HEK293 (cell line): ENCODE results near the gene ZC3H8.

Experiments
- CTCF ChIA-PET: fragments of 350-600 bp; formaldehyde crosslinking; extraction: SDS; loops from one replicate; lab custom pipeline; 2021; ENCODE audit warnings: antibody characterized with exemption; lab: Yijun Ruan, JAX
- POLR2A ChIA-PET: fragments of 300-600 bp; formaldehyde crosslinking; extraction: SDS; loops from one replicate; lab custom pipeline; 2020; ENCODE audit warnings: antibody characterized with exemption, inconsistent platforms; lab: Yijun Ruan, JAX
- H3K27ac ChIP-seq: fragments of 200-500 bp; sonication (Bioruptor generic); 2 replicates; pipeline ENCODE4 v1.5.1; 2014; ENCODE audit warnings: low read depth, low read length, control low read depth, inconsistent platforms; ENCODE audit errors: extremely low read depth
- H3K36me3 ChIP-seq, 2 experiments: fragments of 200-500 bp in 1 of 2; sonication (Bioruptor generic) in 1 of 2; 1 replicate in 1 of 2; 2 replicates in 1 of 2; pipeline ENCODE4 v1.5.1; 2014 to 2017; ENCODE audit warnings: inconsistent platforms in 2 of 2, low read length in 2 of 2; ENCODE audit not compliant: control insufficient read depth in 2 of 2, insufficient read depth in 1 of 2
- H3K4me1 ChIP-seq: fragments of 200-500 bp; sonication (Bioruptor generic); 2 replicates; pipeline ENCODE4 v1.5.1; 2014; ENCODE audit warnings: mild to moderate bottlenecking, low read length, inconsistent platforms; ENCODE audit not compliant: control insufficient read depth, insufficient read depth
- H3K4me3 ChIP-seq: 2 replicates; pipeline ENCODE4 v1.5.1; 2011; ENCODE audit warnings: low read depth, mild to moderate bottlenecking, control low read depth, low read length, moderate library complexity
- H3K9me3 ChIP-seq: fragments of 200-500 bp; sonication (Bioruptor generic); 2 replicates; pipeline ENCODE4 v1.5.1; 2014; ENCODE audit warnings: low read depth, low read length, inconsistent platforms; ENCODE audit not compliant: control insufficient read depth, insufficient read depth
- HOXD13 ChIP-seq: sonication (generic); formaldehyde crosslinking; IDR thresholded peaks from 2 replicates; pipeline ENCODE4 v1.8.0; 2022; ENCODE audit warnings: missing genetic modification reagents, borderline replicate concordance
- YY1 ChIP-seq: fragments of 450-650 bp; formaldehyde crosslinking; IDR thresholded peaks from 2 replicates; pipeline ENCODE4 v1.5.1; 2018; ENCODE audit warnings: missing biosample characterization, missing genetic modification characterization
- ZIC2 ChIP-seq: fragments of 450-650 bp; formaldehyde crosslinking; IDR thresholded peaks from 2 replicates; pipeline ENCODE4 v1.5.1; 2016; ENCODE audit warnings: missing biosample characterization, missing genetic modification characterization
- ZNF157 ChIP-seq: fragments of 450-650 bp; formaldehyde crosslinking; IDR thresholded peaks from 2 replicates; pipeline ENCODE4 v1.5.1; 2016; ENCODE audit warnings: missing biosample characterization, missing genetic modification characterization
- ZNF175 ChIP-seq: fragments of 450-650 bp; formaldehyde crosslinking; IDR thresholded peaks from 2 replicates; pipeline ENCODE4 v1.5.1; 2016; ENCODE audit warnings: missing biosample characterization, missing genetic modification characterization
- ZNF274 ChIP-seq, 2 experiments: fragments of 200-500 bp in 1 of 2; fragments of 450-650 bp in 1 of 2; sonication (Bioruptor generic) in 1 of 2; formaldehyde crosslinking in 1 of 2; IDR thresholded peaks; 2 replicates each; pipeline versions ENCODE4 v1.5.1 to v1.6.1; 2014 to 2016; ENCODE audit warnings: borderline replicate concordance in 1 of 2, inconsistent platforms in 1 of 2, low read length in 1 of 2, missing biosample characterization in 1 of 2, missing genetic modification characterization in 1 of 2
- ZNF473 ChIP-seq: fragments of 450-650 bp; formaldehyde crosslinking; IDR thresholded peaks from 2 replicates; pipeline ENCODE4 v1.5.1; 2017; ENCODE audit warnings: missing biosample characterization, missing genetic modification characterization
- ZNF660 ChIP-seq: fragments of 450-650 bp; IDR thresholded peaks from 2 replicates; pipeline ENCODE4 v1.5.1; 2018; ENCODE audit warnings: missing biosample characterization, mild to moderate bottlenecking, missing genetic modification characterization
- ZNF776 ChIP-seq: fragments of 450-650 bp; formaldehyde crosslinking; IDR thresholded peaks from 2 replicates; pipeline ENCODE4 v1.5.0; 2017; ENCODE audit warnings: missing biosample characterization, missing genetic modification characterization, borderline replicate concordance
- TF ChIP-seq, protein P1 (sequence below): fragments of 450-650 bp; formaldehyde crosslinking; IDR thresholded peaks from 2 replicates; pipeline ENCODE4 v1.5.1; 2017; ENCODE audit warnings: missing biosample characterization, missing genetic modification characterization
- TF ChIP-seq, protein P2 (sequence below): fragments of 450-650 bp; formaldehyde crosslinking; IDR thresholded peaks from 2 replicates; pipeline ENCODE4 v1.5.1; 2016; ENCODE audit warnings: missing biosample characterization, missing genetic modification characterization
- TF ChIP-seq, protein P3 (sequence below): fragments of 450-650 bp; formaldehyde crosslinking; IDR thresholded peaks from 2 replicates; pipeline ENCODE4 v1.5.1; 2016; ENCODE audit warnings: missing biosample characterization, missing genetic modification characterization

The ZC3H8 gene

DNA sequence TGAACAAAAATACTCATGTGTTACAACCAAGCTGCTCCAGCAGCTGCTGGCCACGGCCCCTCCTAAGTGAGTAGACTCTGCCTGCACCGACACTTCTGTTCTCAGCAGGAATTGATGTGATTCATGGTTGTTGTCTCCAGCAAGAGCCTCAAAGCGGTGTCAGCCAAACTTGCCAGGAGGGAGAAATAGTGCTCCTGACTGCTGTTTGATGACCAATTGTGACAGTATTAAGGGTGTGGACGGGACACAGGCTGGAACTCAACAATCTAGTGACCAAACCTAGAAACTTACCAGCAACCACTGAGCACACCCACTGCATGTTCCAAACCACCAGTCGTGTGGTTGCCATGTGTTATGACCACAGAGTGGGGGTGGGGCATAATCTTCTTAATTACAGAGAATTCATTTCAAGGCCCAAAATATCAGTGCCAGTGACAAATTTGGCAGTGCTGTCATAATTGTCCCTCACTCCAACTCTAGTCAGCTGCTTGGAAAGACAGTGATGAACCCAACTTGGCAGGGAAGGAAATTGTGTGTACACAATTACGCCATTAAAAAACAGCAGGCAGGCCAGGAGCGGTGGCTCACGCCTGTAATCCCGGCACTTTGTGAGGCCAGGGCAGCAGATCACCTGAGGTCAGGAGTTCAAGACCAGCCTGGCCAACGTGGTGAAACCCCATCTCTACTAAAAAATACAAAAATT lies 86.3 kb downstream of the ZC3H8 start:
- ChIA-PET CTCF (no interaction called here), POLR2A (no interaction called here)
- no peak overlapping the region for H3K27ac ChIP-seq
- H3K4me1 ChIP-seq = no peaks in the 10 kb centered on the region
- no peaks in the 10 kb centered on the region for H3K36me3 ChIP-seq
- no peaks in the 10 kb centered on the region for H3K9me3 ChIP-seq
- H3K4me3 ChIP-seq = no peak overlapping the region
- no peak for TF ChIP-seq ZNF175 (tag by site-specific recombination)
- TF ChIP-seq, protein P1, sequence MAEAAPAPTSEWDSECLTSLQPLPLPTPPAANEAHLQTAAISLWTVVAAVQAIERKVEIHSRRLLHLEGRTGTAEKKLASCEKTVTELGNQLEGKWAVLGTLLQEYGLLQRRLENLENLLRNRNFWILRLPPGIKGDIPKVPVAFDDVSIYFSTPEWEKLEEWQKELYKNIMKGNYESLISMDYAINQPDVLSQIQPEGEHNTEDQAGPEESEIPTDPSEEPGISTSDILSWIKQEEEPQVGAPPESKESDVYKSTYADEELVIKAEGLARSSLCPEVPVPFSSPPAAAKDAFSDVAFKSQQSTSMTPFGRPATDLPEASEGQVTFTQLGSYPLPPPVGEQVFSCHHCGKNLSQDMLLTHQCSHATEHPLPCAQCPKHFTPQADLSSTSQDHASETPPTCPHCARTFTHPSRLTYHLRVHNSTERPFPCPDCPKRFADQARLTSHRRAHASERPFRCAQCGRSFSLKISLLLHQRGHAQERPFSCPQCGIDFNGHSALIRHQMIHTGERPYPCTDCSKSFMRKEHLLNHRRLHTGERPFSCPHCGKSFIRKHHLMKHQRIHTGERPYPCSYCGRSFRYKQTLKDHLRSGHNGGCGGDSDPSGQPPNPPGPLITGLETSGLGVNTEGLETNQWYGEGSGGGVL (tag by site-specific recombination) = no peak

DNA sequence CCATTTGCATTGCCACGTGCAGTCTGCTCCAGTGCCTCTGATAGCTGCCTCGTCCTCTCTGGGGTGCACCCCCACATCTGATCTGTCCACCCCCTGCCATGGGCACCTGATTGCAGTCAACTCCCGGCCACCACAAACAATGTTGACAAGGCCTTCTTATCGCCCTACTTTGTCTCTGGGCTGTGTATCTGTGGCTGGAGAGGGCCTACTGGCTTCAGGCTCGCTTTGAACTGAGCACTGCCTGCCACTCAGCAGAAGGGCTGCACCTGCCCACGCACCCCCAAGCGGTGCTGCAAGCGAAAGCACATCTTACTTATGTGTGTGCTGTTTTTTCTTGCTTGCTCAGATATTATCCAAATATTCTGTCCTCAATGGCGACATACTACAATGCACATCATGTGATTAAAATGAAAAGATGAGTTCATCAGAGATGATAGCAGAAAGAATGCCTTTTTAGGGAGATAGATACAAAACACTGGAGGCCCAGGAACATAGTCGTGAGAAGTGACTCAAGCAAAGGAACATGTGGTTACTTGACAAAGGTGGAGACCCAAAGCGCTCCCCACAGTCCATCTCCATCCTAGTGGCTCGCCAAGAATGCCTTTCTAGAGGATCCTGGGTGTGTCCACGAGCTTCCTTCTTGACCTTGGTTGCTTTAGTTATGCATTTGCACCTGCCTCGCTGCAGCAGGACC lies 87.9 kb downstream of the ZC3H8 start:
- Histone ChIP-seq H3K4me3 (no peak overlapping the region), H3K4me1 (no peaks in the 10 kb centered on the region), H3K27ac (no peak overlapping the region), H3K36me3 (no peaks in the 10 kb centered on the region), H3K9me3 (no peaks in the 10 kb centered on the region)
- TF ChIP-seq ZNF274 (IDR thresholded peaks at IDR 0.05; ENCODE audit: low read length) = no peak
- no peak for TF ChIP-seq ZNF274 (tag by site-specific recombination; IDR thresholded peaks at IDR 0.05; ENCODE audit: borderline replicate concordance)
- no peak for TF ChIP-seq HOXD13 (CRISPR knock-in tag)
- no peak for TF ChIP-seq ZNF473 (tag by site-specific recombination)
- TF ChIP-seq YY1 (tag by site-specific recombination) = no peak
- CTCF ChIA-PET = interaction anchor here (0.6 kb wide), 1 partner anchor 24 kb away, joined by 3 read pairs; no protein-coding TSS in a partner anchor
- POLR2A ChIA-PET = no interaction called here

DNA sequence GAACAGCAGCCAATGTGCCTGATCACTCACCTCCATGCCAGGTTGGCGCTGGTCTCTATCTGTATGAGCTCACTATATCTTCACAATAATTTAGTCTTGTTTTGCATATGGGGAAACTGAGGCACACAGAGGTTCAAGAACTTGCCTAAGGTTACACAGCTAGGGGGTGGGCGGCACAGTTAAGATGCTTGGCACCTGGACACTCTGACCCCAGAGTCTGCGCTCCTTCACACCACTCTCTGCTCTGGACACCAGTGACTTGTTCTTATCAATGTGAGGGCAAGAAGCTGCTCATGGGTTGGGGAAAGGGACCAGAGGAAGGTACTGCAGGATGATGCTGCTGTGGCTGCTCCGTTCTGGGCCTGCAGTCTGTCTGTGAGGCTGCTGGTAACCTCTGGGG lies 89.5 kb downstream of the ZC3H8 start:
- H3K27ac ChIP-seq = no peak overlapping the region
- no peak overlapping the region for H3K4me3 ChIP-seq
- H3K4me1 ChIP-seq = no peaks in the 10 kb centered on the region
- no peaks in the 10 kb centered on the region for H3K36me3 ChIP-seq
- ChIA-PET POLR2A (no interaction called here), CTCF (interaction anchor here (0.6 kb wide), 1 partner anchor 111 kb away, joined by 3 read pairs; no protein-coding TSS in a partner anchor)
- TF ChIP-seq ZNF660 (tag by site-specific recombination) = no peak
- TF ChIP-seq, protein P2, sequence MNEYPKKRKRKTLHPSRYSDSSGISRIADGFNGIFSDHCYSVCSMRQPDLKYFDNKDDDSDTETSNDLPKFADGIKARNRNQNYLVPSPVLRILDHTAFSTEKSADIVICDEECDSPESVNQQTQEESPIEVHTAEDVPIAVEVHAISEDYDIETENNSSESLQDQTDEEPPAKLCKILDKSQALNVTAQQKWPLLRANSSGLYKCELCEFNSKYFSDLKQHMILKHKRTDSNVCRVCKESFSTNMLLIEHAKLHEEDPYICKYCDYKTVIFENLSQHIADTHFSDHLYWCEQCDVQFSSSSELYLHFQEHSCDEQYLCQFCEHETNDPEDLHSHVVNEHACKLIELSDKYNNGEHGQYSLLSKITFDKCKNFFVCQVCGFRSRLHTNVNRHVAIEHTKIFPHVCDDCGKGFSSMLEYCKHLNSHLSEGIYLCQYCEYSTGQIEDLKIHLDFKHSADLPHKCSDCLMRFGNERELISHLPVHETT (tag by site-specific recombination) = no peak
- no peaks in the 10 kb centered on the region for H3K9me3 ChIP-seq

DNA sequence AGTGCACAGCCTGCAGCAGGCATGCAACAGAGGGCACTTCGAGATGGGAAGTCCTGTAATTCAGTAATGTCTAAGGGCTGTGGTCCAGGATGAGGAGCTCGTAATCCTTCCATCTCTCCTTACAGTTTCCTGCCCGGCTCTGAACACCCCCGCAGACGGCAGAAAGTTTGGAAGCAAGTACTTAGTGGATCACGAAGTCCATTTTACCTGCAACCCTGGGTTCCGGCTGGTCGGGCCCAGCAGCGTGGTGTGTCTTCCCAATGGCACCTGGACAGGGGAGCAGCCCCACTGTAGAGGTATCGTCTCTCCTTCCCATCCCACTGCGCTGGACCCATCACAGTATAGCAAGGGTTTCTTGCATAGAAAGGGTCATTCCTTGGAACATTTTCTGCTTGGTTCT lies 90.0 kb downstream of the ZC3H8 start:
- POLR2A ChIA-PET = no interaction called here
- TF ChIP-seq ZNF776 (tag by site-specific recombination) (no peak), ZIC2 (no peak), ZNF157 (tag by site-specific recombination) (no peak)
- TF ChIP-seq, protein P3, sequence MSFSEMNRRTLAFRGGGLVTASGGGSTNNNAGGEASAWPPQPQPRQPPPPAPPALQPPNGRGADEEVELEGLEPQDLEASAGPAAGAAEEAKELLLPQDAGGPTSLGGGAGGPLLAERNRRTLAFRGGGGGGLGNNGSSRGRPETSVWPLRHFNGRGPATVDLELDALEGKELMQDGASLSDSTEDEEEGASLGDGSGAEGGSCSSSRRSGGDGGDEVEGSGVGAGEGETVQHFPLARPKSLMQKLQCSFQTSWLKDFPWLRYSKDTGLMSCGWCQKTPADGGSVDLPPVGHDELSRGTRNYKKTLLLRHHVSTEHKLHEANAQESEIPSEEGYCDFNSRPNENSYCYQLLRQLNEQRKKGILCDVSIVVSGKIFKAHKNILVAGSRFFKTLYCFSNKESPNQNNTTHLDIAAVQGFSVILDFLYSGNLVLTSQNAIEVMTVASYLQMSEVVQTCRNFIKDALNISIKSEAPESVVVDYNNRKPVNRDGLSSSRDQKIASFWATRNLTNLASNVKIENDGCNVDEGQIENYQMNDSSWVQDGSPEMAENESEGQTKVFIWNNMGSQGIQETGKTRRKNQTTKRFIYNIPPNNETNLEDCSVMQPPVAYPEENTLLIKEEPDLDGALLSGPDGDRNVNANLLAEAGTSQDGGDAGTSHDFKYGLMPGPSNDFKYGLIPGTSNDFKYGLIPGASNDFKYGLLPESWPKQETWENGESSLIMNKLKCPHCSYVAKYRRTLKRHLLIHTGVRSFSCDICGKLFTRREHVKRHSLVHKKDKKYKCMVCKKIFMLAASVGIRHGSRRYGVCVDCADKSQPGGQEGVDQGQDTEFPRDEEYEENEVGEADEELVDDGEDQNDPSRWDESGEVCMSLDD (tag by site-specific recombination) = no peak
- TF ChIP-seq, all 188 proteins: peak for 0
- CTCF ChIA-PET = no interaction called here

More for the DNA sequence above, 90.0 kb downstream of the ZC3H8 start:
- H3K4me3 ChIP-seq = no peak overlapping the region
- no peaks in the 10 kb centered on the region for H3K4me1 ChIP-seq
- H3K36me3 ChIP-seq = no peaks in the 10 kb centered on the region
- H3K27ac ChIP-seq = no peak overlapping the region
- no peaks in the 10 kb centered on the region for H3K9me3 ChIP-seq
